Measurements from ENCODE around the gene PSD4.

PSD4 gene

GRCh38 chr2:113197347-113198047, 23.7 kb downstream of the PSD4 start:
- H3K36me3 ChIP-seq (ENCODE audit: insufficient read depth, low read length) = no peaks in the 10 kb centered on the region
- H3K4me1 ChIP-seq (ENCODE audit: insufficient read depth, low read length) = no peaks in the 10 kb centered on the region
- H3K9me3 ChIP-seq (ENCODE audit: low read length) = no peaks in the 10 kb centered on the region
- no peak overlapping the region for H3K4me3 ChIP-seq (ENCODE audit: low read depth in 1 of 2, low read length in 2 of 2)
- no peak overlapping the region for H3K27ac ChIP-seq (ENCODE audit: low read depth, low read length)
- no peak overlapping the region for H3K9ac ChIP-seq (ENCODE audit: low read length)
- H3K27me3 ChIP-seq (ENCODE audit: control insufficient read depth in 1 of 2, insufficient read depth in 2 of 2, low read length in 2 of 2) = no peaks in the 10 kb centered on the region

- Histone ChIP-seq H3K27ac (ENCODE audit: low read depth, low read length) (no peak overlapping the region), H3K4me1 (ENCODE audit: insufficient read depth, low read length) (no peaks in the 10 kb centered on the region), H3K4me3 (ENCODE audit: low read depth in 1 of 2, low read length in 2 of 2) (peak overlapping the region; percentile 38 to 59), H3K27me3 (ENCODE audit: control insufficient read depth in 1 of 2, insufficient read depth in 2 of 2, low read length in 2 of 2) (no peaks in the 10 kb centered on the region), H3K36me3 (ENCODE audit: insufficient read depth, low read length) (no peaks in the 10 kb centered on the region), H3K9me3 (ENCODE audit: low read length) (no peaks in the 10 kb centered on the region), H3K9ac (ENCODE audit: low read length) (no peak overlapping the region)
These were observed 24.4 kb downstream of the PSD4 start for GRCh38 chr2:113198048-113198789.

GRCh38 chr2:113198790-113199612, 25.2 kb downstream of the PSD4 start:
- no peak overlapping the region for H3K27ac ChIP-seq (ENCODE audit: low read depth, low read length)
- H3K9me3 ChIP-seq (ENCODE audit: low read length) = no peaks in the 10 kb centered on the region
- no peak overlapping the region for H3K9ac ChIP-seq (ENCODE audit: low read length)
- H3K36me3 ChIP-seq (ENCODE audit: insufficient read depth, low read length) = no peaks in the 10 kb centered on the region
- H3K27me3 ChIP-seq (ENCODE audit: control insufficient read depth in 1 of 2, insufficient read depth in 2 of 2, low read length in 2 of 2) = no peaks in the 10 kb centered on the region
- no peaks in the 10 kb centered on the region for H3K4me1 ChIP-seq (ENCODE audit: insufficient read depth, low read length)
- peak overlapping the region; percentile 38 to 59 for H3K4me3 ChIP-seq (ENCODE audit: low read depth in 1 of 2, low read length in 2 of 2)

GRCh38 chr2:113200236-113200635, 26.5 kb downstream of the PSD4 start:
- Histone ChIP-seq H3K4me1 (ENCODE audit: insufficient read depth, low read length) (no peaks in the 10 kb centered on the region), H3K27ac (ENCODE audit: low read depth, low read length) (no peak overlapping the region), H3K4me3 (ENCODE audit: low read depth in 1 of 2, low read length in 2 of 2) (no peak overlapping the region), H3K9ac (ENCODE audit: low read length) (no peak overlapping the region), H3K36me3 (ENCODE audit: insufficient read depth, low read length) (no peaks in the 10 kb centered on the region), H3K27me3 (ENCODE audit: control insufficient read depth in 1 of 2, insufficient read depth in 2 of 2, low read length in 2 of 2) (no peaks in the 10 kb centered on the region), H3K9me3 (ENCODE audit: low read length) (no peaks in the 10 kb centered on the region)

GRCh38 chr2:113200736-113201490, 27.1 kb downstream of the PSD4 start:
- H3K27ac ChIP-seq (ENCODE audit: low read depth, low read length) = no peak overlapping the region
- H3K9me3 ChIP-seq (ENCODE audit: low read length) = no peaks in the 10 kb centered on the region
- H3K4me3 ChIP-seq (ENCODE audit: low read depth in 1 of 2, low read length in 2 of 2) = no peak overlapping the region
- H3K9ac ChIP-seq (ENCODE audit: low read length) = no peak overlapping the region
- H3K27me3 ChIP-seq (ENCODE audit: control insufficient read depth in 1 of 2, insufficient read depth in 2 of 2, low read length in 2 of 2) = no peaks in the 10 kb centered on the region
- no peaks in the 10 kb centered on the region for H3K36me3 ChIP-seq (ENCODE audit: insufficient read depth, low read length)
- H3K4me1 ChIP-seq (ENCODE audit: insufficient read depth, low read length) = no peaks in the 10 kb centered on the region

- no peak overlapping the region for H3K27ac ChIP-seq (ENCODE audit: low read depth, low read length)
- no peak overlapping the region for H3K9ac ChIP-seq (ENCODE audit: low read length)
- no peaks in the 10 kb centered on the region for H3K36me3 ChIP-seq (ENCODE audit: insufficient read depth, low read length)
- H3K4me3 ChIP-seq (ENCODE audit: low read depth in 1 of 2, low read length in 2 of 2) = no peak overlapping the region
- no peaks in the 10 kb centered on the region for H3K9me3 ChIP-seq (ENCODE audit: low read length)
- no peaks in the 10 kb centered on the region for H3K4me1 ChIP-seq (ENCODE audit: insufficient read depth, low read length)
- no peaks in the 10 kb centered on the region for H3K27me3 ChIP-seq (ENCODE audit: control insufficient read depth in 1 of 2, insufficient read depth in 2 of 2, low read length in 2 of 2)
These were observed 27.9 kb downstream of the PSD4 start for GRCh38 chr2:113201496-113202304.

GRCh38 chr2:113202305-113203216, 28.8 kb downstream of the PSD4 start:
- Histone ChIP-seq H3K4me1 (ENCODE audit: insufficient read depth, low read length) (no peaks in the 10 kb centered on the region), H3K9me3 (ENCODE audit: low read length) (no peaks in the 10 kb centered on the region), H3K27ac (ENCODE audit: low read depth, low read length) (no peak overlapping the region), H3K36me3 (ENCODE audit: insufficient read depth, low read length) (no peaks in the 10 kb centered on the region), H3K27me3 (ENCODE audit: control insufficient read depth in 1 of 2, insufficient read depth in 2 of 2, low read length in 2 of 2) (no peaks in the 10 kb centered on the region), H3K9ac (ENCODE audit: low read length) (no peak overlapping the region), H3K4me3 (ENCODE audit: low read depth in 1 of 2, low read length in 2 of 2) (no peak overlapping the region)

GRCh38 chr2:113203217-113203530, 29.4 kb downstream of the PSD4 start:
- Histone ChIP-seq H3K27ac (ENCODE audit: low read depth, low read length) (no peak overlapping the region), H3K4me1 (ENCODE audit: insufficient read depth, low read length) (no peaks in the 10 kb centered on the region), H3K4me3 (ENCODE audit: low read depth in 1 of 2, low read length in 2 of 2) (no peak overlapping the region), H3K36me3 (ENCODE audit: insufficient read depth, low read length) (no peaks in the 10 kb centered on the region), H3K9me3 (ENCODE audit: low read length) (no peaks in the 10 kb centered on the region), H3K9ac (ENCODE audit: low read length) (no peak overlapping the region), H3K27me3 (ENCODE audit: control insufficient read depth in 1 of 2, insufficient read depth in 2 of 2, low read length in 2 of 2) (no peaks in the 10 kb centered on the region)

- no peaks in the 10 kb centered on the region for H3K36me3 ChIP-seq (ENCODE audit: insufficient read depth, low read length)
- H3K27me3 ChIP-seq (ENCODE audit: control insufficient read depth in 1 of 2, insufficient read depth in 2 of 2, low read length in 2 of 2) = no peaks in the 10 kb centered on the region
- no peaks in the 10 kb centered on the region for H3K4me1 ChIP-seq (ENCODE audit: insufficient read depth, low read length)
- H3K4me3 ChIP-seq (ENCODE audit: low read depth in 1 of 2, low read length in 2 of 2) = no peak overlapping the region
- H3K9me3 ChIP-seq (ENCODE audit: low read length) = no peaks in the 10 kb centered on the region
- H3K9ac ChIP-seq (ENCODE audit: low read length) = no peak overlapping the region
- H3K27ac ChIP-seq (ENCODE audit: low read depth, low read length) = no peak overlapping the region
These were observed 30.2 kb downstream of the PSD4 start for GRCh38 chr2:113203901-113204519.

- no peaks in the 10 kb centered on the region for H3K36me3 ChIP-seq (ENCODE audit: insufficient read depth, low read length)
These were observed 32.5 kb downstream of the PSD4 start for GRCh38 chr2:113206251-113206650.

More at GRCh38 chr2:113206251-113206650, 32.5 kb downstream of the PSD4 start:
- Histone ChIP-seq H3K27me3 (ENCODE audit: control insufficient read depth in 1 of 2, insufficient read depth in 2 of 2, low read length in 2 of 2) (no peaks in the 10 kb centered on the region), H3K4me3 (ENCODE audit: low read depth in 1 of 2, low read length in 2 of 2) (no peak overlapping the region), H3K9ac (ENCODE audit: low read length) (no peak overlapping the region), H3K9me3 (ENCODE audit: low read length) (no peaks in the 10 kb centered on the region), H3K4me1 (ENCODE audit: insufficient read depth, low read length) (peaks cover 7% of the 10 kb centered on the region), H3K27ac (ENCODE audit: low read depth, low read length) (no peak overlapping the region)
